ENCODE measurements around the gene ZDHHC11. TPM values are rescaled to one million over a fixed set of nuclear protein-coding genes. Genes with fewer than 3 reads are reported as not detected.

ZDHHC11 gene
- polyA plus RNA-seq, 1 donor (not counting 4 experiments of a cell fraction or from before 2014, with no cell fraction given), result 0.33 TPM

GRCh38 chr5:819078-819477, 31.7 kb downstream of the ZDHHC11 start:
- no peaks in the 10 kb centered on the region for H3K79me2 ChIP-seq (ENCODE audit: control insufficient read depth, insufficient read depth, low read length)
- no peaks in the 10 kb centered on the region for H3K4me1 ChIP-seq (ENCODE audit: control insufficient read depth, extremely low read depth, insufficient read depth, low read length)
- no peaks in the 10 kb centered on the region for H3K36me3 ChIP-seq (ENCODE audit: control insufficient read depth in 2 of 2, extremely low read depth in 1 of 2, insufficient read depth in 2 of 2, low read length in 2 of 2)
- FAIRE-seq, result no peak
- no peaks in the 10 kb centered on the region for H3K9me1 ChIP-seq (ENCODE audit: control insufficient read depth, extremely low read depth, insufficient read depth, low read length)
- no peaks in the 10 kb centered on the region for H4K20me1 ChIP-seq (ENCODE audit: control insufficient read depth, extremely low read depth, insufficient read depth, low read length)
- TF ChIP-seq CTCF (optimal IDR thresholded peaks at IDR 0.05 in 1 of 3, IDR thresholded peaks at IDR 0.05 in 1 of 3, conservative IDR thresholded peaks at IDR 0.05 in 1 of 3; ENCODE audit: extremely low read depth in 1 of 3, insufficient read depth in 2 of 3, low read length in 3 of 3), result peak in 1 of 3 experiments; percentile 13
- TF ChIP-seq EZH2 (IDR thresholded peaks at IDR 0.05; ENCODE audit: low read length), result no peak
- H3K4me2 ChIP-seq (ENCODE audit: control insufficient read depth, extremely low read depth, insufficient read depth, low read depth, low read length), result no peak overlapping the region
- H3K4me3 ChIP-seq (ENCODE audit: control insufficient read depth in 2 of 3, extremely low read depth in 1 of 3, insufficient read depth in 2 of 3, low read depth in 1 of 3, low read length in 3 of 3), result no peak overlapping the region
- dilution Hi-C loops (cut with MboI; ENCODE audit: extremely low pct_ligation_motif_present, low sequenced_read_pairs), result no loop called here
- H3K27ac ChIP-seq (ENCODE audit: control insufficient read depth, insufficient read depth, low read length), result no peak overlapping the region
- no peak for DNase-seq (ENCODE audit: low read depth, low spot score)
- no peaks in the 10 kb centered on the region for H3K27me3 ChIP-seq (ENCODE audit: control insufficient read depth, extremely low read depth, insufficient read depth, low read length)
- no peak overlapping the region for H2AFZ ChIP-seq (ENCODE audit: control insufficient read depth, low read length)
- no peaks in the 10 kb centered on the region for H3K9me3 ChIP-seq (ENCODE audit: control insufficient read depth, low read depth, low read length)
- H3K9ac ChIP-seq (ENCODE audit: control insufficient read depth, extremely low read depth, insufficient read depth, low read length), result no peak overlapping the region

- H3K4me3 ChIP-seq (ENCODE audit: control insufficient read depth in 2 of 3, extremely low read depth in 1 of 3, insufficient read depth in 2 of 3, low read depth in 1 of 3, low read length in 3 of 3), result no peak overlapping the region
- no peaks in the 10 kb centered on the region for H3K27me3 ChIP-seq (ENCODE audit: control insufficient read depth, extremely low read depth, insufficient read depth, low read length)
- dilution Hi-C loops (cut with MboI; ENCODE audit: extremely low pct_ligation_motif_present, low sequenced_read_pairs), result no loop called here
- H3K9me1 ChIP-seq (ENCODE audit: control insufficient read depth, extremely low read depth, insufficient read depth, low read length), result no peaks in the 10 kb centered on the region
- no peak for DNase-seq (ENCODE audit: low read depth, low spot score)
- H3K4me2 ChIP-seq (ENCODE audit: control insufficient read depth, extremely low read depth, insufficient read depth, low read depth, low read length), result no peak overlapping the region
- FAIRE-seq, result no peak
- H2AFZ ChIP-seq (ENCODE audit: control insufficient read depth, low read length), result no peak overlapping the region
- H3K9ac ChIP-seq (ENCODE audit: control insufficient read depth, extremely low read depth, insufficient read depth, low read length), result no peak overlapping the region
- H4K20me1 ChIP-seq (ENCODE audit: control insufficient read depth, extremely low read depth, insufficient read depth, low read length), result no peaks in the 10 kb centered on the region
- no peaks in the 10 kb centered on the region for H3K9me3 ChIP-seq (ENCODE audit: control insufficient read depth, low read depth, low read length)
- H3K4me1 ChIP-seq (ENCODE audit: control insufficient read depth, extremely low read depth, insufficient read depth, low read length), result no peaks in the 10 kb centered on the region
- no peak overlapping the region for H3K27ac ChIP-seq (ENCODE audit: control insufficient read depth, insufficient read depth, low read length)
- no peak for TF ChIP-seq CTCF (optimal IDR thresholded peaks at IDR 0.05 in 1 of 3, IDR thresholded peaks at IDR 0.05 in 1 of 3, conservative IDR thresholded peaks at IDR 0.05 in 1 of 3; ENCODE audit: extremely low read depth in 1 of 3, insufficient read depth in 2 of 3, low read length in 3 of 3)
- no peak for TF ChIP-seq EZH2 (IDR thresholded peaks at IDR 0.05; ENCODE audit: low read length)
- H3K79me2 ChIP-seq (ENCODE audit: control insufficient read depth, insufficient read depth, low read length), result no peaks in the 10 kb centered on the region
- no peaks in the 10 kb centered on the region for H3K36me3 ChIP-seq (ENCODE audit: control insufficient read depth in 2 of 2, extremely low read depth in 1 of 2, insufficient read depth in 2 of 2, low read length in 2 of 2)
These were observed 34.6 kb downstream of the ZDHHC11 start for GRCh38 chr5:816176-816575.

All from keratinocyte (primary cell).